C4-2B (cell line): ENCODE results near the gene PACRGL.

ENCODE experiments used
- ZFX ChIP-seq: fragments of 450-650 bp; IDR thresholded peaks from 2 replicates; pipeline ENCODE4 v1.6.1; 2017
- TF ChIP-seq, protein P1 (sequence below): fragments of 450-650 bp; conservative IDR thresholded peaks from 2 replicates; pipeline ENCODE4 v1.5.1; 2017; ENCODE audit warnings: mild to moderate bottlenecking

DNA sequence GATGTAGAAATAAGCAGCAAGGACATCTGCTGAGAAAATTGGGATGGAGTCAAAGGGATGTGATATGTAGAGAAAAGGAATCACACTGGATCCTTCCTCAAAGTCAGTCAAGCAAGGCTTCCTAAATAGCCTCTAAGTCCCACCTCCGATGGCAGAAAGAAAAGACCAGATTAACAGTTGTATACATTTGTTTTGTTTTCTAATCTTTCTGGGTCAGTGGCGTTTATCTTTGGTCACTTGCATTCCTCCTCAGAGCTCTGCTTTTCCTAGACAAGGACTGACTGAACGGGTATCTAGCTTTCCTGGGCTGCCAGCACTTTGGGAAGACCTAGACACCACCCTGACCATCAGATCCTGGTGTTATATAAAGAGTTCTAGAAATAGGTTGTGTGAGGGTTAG, 23.2 kb downstream of the PACRGL start:
- TF ChIP-seq, protein P1, sequence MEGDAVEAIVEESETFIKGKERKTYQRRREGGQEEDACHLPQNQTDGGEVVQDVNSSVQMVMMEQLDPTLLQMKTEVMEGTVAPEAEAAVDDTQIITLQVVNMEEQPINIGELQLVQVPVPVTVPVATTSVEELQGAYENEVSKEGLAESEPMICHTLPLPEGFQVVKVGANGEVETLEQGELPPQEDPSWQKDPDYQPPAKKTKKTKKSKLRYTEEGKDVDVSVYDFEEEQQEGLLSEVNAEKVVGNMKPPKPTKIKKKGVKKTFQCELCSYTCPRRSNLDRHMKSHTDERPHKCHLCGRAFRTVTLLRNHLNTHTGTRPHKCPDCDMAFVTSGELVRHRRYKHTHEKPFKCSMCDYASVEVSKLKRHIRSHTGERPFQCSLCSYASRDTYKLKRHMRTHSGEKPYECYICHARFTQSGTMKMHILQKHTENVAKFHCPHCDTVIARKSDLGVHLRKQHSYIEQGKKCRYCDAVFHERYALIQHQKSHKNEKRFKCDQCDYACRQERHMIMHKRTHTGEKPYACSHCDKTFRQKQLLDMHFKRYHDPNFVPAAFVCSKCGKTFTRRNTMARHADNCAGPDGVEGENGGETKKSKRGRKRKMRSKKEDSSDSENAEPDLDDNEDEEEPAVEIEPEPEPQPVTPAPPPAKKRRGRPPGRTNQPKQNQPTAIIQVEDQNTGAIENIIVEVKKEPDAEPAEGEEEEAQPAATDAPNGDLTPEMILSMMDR = no peak
- no peak for TF ChIP-seq ZFX
